ENCODE measurements around the gene CSTF2T.
"Not testable (repeated sequence)": the region's sequence is repeated elsewhere in the genome, so short reads cannot be mapped to it uniquely, and the experiment has no call there.

Gene CSTF2T

DNA sequence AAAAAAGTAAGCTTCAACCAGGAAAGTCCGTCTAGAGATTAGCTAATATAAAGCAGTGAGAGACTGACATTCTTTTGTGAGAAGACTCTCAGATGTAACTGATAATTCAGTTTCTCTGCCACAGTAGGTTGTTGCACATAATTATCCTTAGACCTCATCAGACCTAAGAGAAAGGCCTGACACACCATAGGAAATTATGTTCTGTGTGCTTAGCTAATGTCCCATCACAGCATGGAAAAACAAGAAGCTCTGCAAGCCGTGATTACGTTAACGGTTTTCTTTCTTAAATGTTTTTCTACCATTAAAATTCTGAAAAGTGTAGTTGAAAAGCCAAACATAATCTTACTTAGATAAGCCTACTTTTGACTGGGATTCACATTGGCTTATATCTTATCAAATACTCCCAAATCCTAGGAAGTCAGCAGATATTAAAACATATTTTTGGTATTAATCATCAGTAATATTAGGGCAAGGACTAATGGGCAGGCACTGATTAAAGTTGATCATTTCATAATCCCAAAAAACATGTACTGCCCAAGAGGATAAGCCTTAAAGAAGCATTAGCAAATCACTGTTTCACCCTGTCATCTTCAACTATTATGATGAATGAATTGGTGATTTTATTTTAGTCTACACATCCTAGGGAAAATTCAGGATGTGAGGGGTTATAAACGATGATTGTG lies 5.2 kb downstream of the CSTF2T start:
- no peak for DNase-seq

DNA sequence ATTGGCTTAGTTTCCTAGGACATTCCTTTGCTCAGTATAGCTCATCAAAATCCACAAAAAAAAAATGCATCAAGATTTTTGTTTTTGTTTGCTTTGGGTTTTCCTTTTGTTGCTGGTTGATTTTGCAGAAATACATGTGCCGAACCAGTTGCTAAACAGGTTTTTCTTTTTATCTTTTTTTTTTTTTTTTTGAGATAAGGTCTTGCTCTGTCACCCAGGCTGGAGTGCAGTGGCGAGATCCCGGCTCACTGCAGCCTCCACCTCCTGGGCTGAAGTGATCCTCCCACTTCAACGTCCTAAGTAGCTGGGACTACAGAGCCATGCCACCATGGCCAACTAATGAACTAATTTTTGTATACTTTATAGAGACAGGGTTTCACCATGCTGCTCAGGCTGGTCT lies 8.3 kb downstream of the CSTF2T start:
- DNase-seq: no peak

DNA sequence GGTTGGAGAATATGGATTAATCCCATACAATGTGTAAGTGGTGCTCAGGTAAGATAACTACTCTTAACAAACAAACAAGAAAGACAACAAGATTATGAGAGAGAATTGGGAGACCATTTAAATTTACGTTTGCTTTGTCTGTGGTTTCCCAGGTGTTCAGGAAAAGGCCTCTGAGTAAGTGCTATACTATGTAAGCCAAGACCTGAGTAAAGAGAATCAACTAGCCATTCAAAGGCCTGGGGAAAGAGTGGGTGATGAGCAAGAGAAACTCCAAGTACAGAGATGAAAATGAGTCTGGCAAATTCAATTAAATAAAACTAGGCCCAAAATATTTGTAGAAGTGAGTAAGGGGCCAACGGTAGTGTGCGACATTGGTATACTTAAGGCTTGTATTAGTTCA lies 9.9 kb downstream of the CSTF2T start:
- no peak for DNase-seq

DNA sequence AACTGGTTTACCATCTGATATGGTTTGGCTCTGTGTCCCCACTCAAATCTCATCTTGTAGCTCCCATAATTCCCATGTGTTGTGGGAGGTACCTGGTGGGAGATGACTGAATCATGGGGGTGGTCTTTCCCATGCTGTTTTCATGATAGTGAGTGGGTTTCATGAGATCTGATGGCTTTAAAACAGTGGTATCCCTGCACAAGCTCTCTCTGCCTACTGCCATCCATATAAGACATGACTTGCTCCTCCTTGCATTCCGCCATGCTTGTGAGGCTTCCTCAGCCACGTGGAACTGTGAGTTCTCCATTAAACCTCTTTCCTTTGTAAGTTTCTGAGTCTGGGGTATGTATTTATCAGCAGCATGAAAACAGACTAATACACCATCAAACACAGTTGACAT lies 10.6 kb downstream of the CSTF2T start:
- not testable (repeated sequence) for DNase-seq

DNA sequence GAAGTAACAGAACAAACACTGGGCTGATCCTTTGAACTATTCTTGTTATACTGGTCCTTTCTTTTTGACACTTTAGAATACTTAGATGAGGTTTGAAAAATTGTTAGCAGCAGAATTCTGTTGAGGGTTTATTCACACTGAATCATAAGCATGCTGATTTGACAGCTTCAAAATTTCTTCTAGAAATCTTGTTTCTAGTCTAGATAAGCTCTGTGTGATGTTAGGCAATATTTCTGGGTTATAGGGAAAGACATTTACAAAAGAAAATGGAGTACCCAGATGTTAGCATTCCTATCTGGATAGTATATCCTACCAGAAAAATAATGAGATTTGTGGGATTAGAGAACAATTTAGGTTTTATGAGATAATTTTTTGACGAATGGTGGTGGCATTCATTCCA lies 12.1 kb downstream of the CSTF2T start:
- DNase-seq: no peak

DNA sequence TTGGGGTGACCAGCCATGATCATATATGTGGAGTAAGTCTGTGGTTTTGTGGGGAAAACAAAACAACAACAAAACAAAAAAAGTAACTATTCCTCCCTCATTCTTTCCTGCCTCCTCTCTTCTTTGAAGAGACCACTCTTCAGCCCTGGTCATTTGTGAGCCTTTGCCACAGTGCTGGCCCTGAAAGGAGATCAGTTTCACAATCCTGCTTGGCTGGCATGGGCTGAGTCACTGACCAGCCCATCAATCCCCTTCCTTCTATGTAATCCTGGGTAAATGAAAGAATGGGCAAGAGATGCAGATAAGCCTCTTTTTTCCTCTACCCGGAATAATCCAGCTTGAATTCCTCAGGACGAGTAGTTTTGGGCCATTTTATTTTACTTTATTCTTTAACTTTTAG lies 13.6 kb downstream of the CSTF2T start:
- no peak for DNase-seq

DNA sequence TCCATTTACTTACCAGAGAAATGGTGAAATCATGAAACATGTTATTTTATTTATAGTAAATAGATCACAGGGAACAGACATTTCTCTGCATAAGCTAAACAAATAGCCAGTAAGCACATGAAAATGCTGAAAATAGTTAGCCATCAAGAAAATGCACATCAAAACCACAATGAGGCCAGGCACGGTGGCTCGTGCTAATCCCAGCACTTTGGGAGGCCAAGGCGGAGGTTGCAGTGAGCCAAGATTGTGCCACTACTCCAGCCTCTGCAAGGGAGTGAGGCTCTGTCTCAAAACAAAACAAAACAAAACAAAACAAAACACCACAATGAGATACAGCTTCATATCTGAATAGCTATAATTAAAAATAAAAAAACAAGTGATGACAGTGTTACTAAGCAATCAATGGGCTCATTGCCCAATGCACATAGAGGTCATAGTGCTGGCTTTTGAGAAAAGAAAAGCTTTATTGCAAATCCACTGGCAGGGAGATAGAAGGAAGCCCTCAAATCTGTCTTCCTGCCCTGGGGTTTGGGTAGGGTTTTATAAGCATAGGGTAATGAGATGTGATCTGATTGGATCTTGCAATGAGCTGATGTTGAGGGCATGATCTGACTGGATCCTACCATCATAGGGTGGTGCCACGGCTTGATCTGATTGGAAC lies 16.2 kb downstream of the CSTF2T start:
- no peak for DNase-seq

DNA sequence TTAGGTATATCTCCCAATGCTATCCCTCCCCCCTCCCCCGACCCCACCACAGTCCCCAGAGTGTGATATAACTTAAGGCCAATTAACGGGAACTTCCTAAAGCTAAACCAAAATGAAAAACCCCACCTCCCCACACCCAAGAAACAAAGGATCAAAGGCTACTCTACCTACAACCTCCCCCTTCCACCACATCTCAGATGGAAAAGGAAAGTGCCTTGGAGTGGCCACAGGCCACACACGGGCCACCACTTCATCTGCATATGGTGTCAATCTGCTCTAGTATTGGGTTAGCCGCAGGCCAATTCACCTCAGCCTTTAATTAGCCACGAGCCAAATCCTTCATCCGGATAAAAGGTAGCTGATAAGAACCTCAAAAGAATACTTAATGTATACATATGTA lies 19.6 kb downstream of the CSTF2T start:
- DNase-seq: no peak

DNA sequence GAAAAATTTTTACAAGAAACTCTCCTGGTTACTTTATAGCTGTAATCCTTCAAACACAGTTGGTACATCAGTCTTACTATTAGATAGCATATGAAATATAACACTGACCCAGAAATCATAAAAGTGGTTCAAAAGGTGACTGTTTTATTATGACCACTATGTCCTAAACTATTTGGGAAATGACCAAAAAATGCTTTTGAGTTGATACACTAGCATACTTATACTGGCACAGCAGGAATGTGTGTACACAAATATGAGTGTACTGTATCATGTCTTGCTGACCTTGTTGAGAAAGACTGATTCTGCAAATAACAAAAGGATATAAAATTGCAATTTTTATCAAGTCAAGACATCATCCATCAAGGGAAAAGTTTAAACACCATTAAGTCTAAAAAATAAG lies 24.3 kb downstream of the CSTF2T start:
- no peak for DNase-seq

DNA sequence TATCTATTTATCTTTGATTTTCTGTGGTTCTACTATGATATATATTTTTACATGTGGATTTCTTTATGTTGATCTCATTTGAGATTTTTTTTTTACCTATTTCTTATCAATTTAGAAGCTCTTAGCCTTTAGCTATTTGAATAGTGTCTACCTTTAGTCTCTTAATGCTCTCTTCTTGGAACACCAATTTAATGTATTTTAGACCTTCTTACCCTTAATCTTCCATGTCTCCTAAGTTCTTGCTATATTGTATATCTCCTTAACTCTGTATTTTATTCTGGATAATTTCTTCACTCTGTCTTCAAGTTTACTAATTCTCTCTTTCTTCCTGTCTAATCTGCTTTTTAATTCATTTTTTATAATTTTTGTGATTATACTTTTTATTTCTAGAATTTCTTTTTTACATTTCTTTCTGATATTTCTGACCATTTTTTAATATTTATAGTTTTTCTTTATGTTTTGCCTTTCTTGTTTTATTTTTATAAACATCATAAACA lies 27.3 kb downstream of the CSTF2T start:
- DNase-seq: no peak

DNA sequence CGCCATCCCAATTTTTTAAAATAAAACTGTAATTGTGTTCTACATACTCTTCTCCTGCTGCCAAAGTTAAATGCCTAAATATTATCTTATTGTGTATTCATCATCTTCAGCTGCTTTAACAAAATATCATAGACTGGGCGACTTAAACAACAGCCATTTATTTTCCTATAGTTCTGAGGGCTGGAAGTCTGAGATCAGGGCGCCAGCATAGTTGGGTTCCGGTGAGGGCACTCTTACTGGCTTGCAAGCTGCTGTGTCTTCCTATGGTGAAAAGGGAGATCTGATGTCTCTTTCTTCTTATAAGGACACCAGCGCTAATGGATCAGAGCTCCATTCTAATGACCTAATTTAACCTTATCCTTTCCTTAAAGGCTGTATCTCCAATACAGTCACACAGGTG lies 30.4 kb downstream of the CSTF2T start:
- DNase-seq: no peak

DNA sequence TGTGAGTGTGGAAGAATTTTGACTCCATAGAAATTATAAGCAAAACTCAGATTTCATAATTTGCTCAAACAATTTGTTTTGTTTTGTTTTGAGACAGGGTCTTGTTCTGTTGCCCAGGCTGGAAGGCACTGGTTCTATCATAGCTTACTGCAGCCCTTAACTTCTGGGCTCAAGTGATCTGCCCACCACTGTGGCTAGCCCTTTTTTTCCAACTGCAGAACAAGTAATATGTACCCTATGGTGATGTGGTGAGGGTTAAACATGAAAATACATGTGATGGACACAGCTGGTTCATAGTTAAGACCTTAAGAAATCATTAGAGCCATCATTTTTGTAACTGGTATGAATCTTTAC lies 31.1 kb downstream of the CSTF2T start:
- DNase-seq: no peak

DNA sequence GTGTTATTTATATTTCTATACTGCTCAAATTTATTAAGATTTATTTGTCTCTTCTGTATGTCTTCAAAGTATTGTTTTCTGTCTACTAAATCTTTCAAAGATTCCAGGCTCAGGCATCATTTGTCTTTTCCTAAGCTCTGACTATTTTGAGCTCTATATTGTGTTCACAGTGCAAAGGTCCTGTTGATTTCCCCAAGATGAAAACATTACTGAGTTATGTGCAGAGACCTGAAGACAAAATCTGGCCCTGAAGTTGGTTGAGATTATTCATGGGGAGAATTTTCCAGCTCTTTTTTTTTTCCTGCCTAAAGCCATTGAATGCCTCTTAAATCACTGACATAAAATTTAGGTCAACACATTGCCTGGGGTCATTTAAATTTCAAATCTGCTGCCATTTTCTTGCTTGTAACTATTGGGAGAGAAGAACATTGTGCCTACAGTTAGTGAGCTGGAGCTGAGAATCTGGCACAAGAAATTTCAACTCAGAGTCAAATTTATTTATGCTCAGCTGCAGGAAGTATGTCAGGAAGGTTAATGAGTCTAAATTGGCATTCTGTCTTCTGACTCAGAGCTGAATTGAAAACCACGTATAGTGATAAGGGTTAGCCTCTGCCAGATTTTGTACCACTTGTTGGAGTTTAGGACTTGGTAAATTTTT lies 31.6 kb downstream of the CSTF2T start:
- DNase-seq: no peak

DNA sequence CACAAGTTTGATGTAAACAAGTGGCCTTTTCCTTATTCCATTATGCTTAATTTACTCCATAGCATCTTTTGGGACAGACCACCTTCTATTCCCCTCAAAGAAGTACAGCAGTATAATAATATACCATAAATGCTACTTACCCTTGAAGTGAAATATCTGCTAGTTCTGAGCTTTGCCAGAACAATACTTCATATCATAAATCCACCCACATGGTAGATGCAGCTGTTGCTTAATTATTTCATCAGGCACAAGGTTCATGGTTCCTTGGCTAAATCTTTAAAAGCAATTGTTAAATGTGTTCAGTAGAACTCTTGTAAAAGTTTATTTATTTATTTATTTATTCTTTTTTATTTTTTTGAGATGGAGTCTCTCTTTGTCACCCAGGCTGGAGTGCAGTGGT lies 32.9 kb downstream of the CSTF2T start:
- DNase-seq: no peak

DNA sequence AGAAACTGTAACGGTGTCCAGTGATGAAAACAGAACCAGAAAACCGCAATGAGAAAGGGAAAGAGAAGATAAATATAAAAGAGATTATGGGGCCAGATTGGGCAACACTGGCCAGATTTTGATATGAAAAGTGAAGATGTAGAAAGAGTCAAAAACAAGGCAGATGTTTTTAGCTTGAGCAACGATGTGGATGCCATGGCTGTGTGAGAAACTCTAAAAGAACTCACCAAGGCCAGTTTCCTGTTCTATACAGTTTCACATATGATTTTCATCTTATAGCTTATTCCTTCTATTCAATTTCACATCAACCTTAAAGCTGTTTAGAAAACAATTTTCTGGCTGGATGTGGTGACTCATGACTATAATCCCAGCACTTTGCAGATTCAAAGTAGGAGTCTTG lies 36.3 kb downstream of the CSTF2T start:
- no peak for DNase-seq

DNA sequence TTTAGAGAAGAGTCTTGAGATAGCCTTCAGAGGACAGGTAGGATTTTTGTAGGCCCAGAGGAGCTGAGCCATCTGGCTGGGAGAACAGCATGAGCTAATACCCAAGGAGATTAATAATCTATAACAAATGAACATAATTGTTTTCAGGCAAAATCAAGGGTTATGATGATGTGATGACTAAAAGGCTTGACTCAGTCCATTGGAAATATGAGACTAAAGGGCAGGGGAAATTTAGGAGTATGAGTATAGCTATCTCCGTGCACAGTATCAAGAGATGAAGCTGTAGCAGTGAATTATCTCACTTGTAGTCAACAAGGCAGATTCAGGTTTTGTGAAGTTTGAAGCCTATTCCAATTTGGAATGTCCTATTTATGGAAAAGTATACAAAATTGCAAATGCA lies 40.1 kb downstream of the CSTF2T start:
- no peak for DNase-seq

DNA sequence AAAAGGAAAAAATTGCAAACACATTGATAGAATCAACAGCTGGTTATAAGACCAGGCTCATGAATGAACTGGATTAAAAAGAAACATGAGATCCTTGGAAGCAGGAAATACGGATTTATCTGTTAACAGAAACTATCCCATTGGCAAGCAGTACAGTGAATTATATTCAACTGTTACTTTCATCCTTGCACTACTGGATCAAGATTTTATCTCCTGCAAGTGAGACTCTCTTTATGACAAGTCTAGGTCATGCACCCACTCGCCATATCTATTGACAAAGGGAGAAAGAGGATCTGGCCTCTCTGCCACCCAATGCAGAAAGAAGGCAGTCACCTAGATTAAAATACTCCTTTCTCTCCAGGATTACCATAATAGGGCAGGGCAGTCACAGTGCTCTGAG lies 41.4 kb downstream of the CSTF2T start:
- no peak for DNase-seq

DNA sequence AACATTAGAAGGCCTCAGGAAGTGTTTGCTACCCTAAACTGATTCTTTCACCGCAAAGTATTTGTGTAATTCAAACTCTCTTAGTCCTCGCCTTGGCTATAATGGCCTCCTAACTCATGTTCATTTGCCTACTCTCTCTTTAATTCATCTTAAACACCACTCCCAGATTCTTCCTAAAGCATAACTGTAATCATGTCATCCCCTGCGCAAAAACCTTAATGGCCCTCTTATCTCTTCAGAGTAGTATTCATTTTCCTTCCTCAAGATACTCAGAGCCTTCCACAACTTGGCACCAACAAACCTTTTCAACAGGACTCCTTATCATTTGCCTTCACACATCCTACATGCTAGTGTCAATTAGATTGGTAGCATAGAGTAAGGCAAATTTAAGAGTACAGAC lies 42.9 kb downstream of the CSTF2T start:
- no peak for DNase-seq

DNA sequence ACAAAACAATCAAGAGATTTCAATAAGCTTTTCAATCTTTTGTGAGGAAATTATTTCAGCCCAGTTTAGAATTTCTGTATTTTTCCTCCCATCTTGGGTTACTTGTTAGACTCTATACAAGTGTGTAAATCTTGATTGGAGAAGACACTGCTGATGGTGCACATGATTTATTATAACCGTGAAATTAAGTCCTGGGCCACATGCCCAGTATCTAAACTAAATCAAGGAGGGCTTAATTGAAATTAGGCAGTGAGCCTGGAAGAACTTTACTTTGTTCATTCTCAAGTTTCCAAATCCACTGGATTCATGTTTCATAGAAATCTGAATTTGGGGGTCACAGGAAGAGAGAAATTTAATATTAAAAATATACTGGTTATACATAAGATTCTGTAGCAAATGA lies 44.5 kb downstream of the CSTF2T start:
- DNase-seq: no peak

DNA sequence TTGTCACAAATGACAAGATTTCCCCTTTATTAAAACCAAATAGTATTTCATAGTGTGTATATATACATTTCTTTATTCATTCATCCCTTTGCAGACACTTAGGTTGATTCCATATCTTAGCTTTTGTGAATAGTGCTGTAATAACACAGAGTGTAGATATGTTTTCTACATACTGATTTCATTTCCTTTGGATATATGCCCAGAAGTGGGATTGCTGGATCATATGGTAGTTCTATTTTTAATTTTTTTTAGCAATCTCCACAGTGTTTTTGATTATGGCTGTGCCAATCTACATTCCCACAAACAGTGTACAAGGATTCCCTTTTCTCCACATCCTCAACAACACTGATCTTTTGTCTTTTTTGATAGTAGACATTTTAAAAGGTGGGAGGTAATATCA lies 46.4 kb downstream of the CSTF2T start:
- DNase-seq: no peak

DNA sequence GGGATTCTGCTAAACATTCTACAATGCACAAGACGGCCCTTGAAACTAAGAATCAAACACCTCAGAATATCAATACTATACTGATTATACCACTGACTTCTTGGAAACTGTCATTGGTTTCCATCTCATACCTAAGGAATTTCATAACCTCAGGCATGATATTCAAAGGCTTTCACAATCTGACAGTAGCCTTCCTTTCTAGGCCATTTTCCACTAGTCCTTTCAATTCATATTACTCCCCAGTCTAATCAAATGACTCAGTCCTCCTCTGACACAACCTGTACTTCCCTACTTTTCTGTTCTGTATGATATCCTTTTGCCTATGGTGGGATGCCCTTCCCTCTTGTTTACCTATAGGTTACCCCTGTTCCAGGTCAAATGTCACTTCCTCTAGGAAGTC lies 48.3 kb downstream of the CSTF2T start:
- DNase-seq: no peak

DNA sequence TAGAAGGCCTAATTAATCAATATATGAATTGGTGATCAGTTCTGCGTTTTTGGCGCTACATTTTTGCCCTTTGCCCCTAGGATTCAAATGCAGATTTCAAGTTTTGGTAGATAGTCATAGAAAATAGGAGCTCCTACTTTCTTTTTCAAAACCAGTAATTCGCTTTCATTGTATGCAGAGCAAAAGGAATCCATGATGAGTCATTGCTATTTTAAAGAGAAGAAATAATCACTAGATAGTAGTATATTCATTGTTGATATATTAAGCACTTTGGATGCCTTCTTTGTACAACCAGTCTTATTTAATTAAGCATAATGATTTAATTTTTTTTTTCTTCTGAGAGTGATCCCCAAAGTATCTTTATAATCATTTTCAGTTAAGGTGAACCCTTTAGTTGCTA lies 50.3 kb downstream of the CSTF2T start:
- DNase-seq: no peak

Measured in DMS79 treated with DMSO at 0.1 percent for 48 hours (cell line).